ENCODE data around the gene CAPN2.

DNA sequence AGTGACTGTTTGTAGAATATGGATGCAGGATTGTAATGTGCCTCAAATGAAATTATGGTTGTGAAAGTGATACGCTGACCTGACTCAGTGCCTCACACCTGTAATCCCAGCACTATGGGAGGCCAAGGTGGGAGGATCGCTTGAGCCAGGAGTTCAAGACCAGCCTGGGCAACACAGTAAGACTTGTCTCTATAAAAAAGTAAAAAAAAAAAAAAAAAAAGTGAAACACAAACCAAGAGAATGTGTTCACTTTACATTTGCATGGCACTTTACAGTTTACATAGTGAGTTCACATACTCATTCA lies 2.0 kb downstream of the CAPN2 start:
- TF ChIP-seq EZH2 (IDR thresholded peaks at IDR 0.05; ENCODE audit: low read depth) (no peak), CTCF (conservative IDR thresholded peaks at IDR 0.05) (no peak)
